Measurements from ENCODE around the gene RAB31. TPM values are rescaled to one million over a fixed set of nuclear protein-coding genes. Genes with fewer than 3 reads are reported as not detected.

Gene RAB31
- total and polyA plus RNA-seq, 2 of the 13 experiments (the other 11 are each of a cell fraction or from before 2014, with no cell fraction given): 1.1 to 1.7 TPM

GRCh38 chr18:9731380-9731779 is 23.3 kb downstream of the RAB31 start:
- BruUV-seq (replicated peaks): no TSS peak
- Histone ChIP-seq H3K27ac (ENCODE audit: extremely low read length, insufficient read depth, low read length) (no peak overlapping the region), H3K4me3 (replicated peaks in 1 of 3; ENCODE audit: insufficient read depth in 1 of 3, low read depth in 2 of 3, low read length in 3 of 3) (no peak overlapping the region), H3K79me2 (ENCODE audit: insufficient read depth, low read length) (no peaks in the 10 kb centered on the region), H4K20me1 (ENCODE audit: insufficient read depth, low read length) (no peaks in the 10 kb centered on the region), H3K27me3 (ENCODE audit: control insufficient read depth in 1 of 2, insufficient read depth in 2 of 2, low read length in 2 of 2) (no peaks in the 10 kb centered on the region; a peak in 1 of 5 replicates), H3K36me3 (replicated peaks in 1 of 2; ENCODE audit: control insufficient read depth in 1 of 2, insufficient read depth in 2 of 2, low read length in 2 of 2) (no peaks in the 10 kb centered on the region), H3K4me2 (ENCODE audit: low read depth, low read length) (no peak overlapping the region), H3K9ac (ENCODE audit: insufficient read depth, low read depth, low read length) (no peak overlapping the region), H2AFZ (ENCODE audit: low read length) (no peak overlapping the region), H3K9me3 (ENCODE audit: low read length) (no peaks in the 10 kb centered on the region), H3K4me1 (ENCODE audit: insufficient read depth, low read length) (peaks cover 24% of the 10 kb centered on the region)
- in situ Hi-C loops (cut with HindIII; ENCODE audit: extremely low pct_ligation_motif_present, low pct_unique_long_range_greater_than_20kb): no loop called here
- WGBS (ENCODE audit: low lambda C conversion rate): 64% methylated on average over 5 of the region's 5 CpGs
- TF ChIP-seq ZNF709 (CRISPR knock-in tag; IDR thresholded peaks at IDR 0.05) (no peak), ERF (CRISPR knock-in tag; IDR thresholded peaks at IDR 0.05) (no peak), LBX2 (CRISPR knock-in tag; IDR thresholded peaks at IDR 0.05; ENCODE audit: borderline replicate concordance) (no peak), ELF4 (CRISPR knock-in tag; IDR thresholded peaks at IDR 0.05; ENCODE audit: borderline replicate concordance) (no peak), ZNF777 (CRISPR knock-in tag; IDR thresholded peaks at IDR 0.05) (no peak), NFRKB (IDR thresholded peaks at IDR 0.05) (no peak), KLF13 (CRISPR knock-in tag; IDR thresholded peaks at IDR 0.05) (no peak)
- TF ChIP-seq, protein P1, sequence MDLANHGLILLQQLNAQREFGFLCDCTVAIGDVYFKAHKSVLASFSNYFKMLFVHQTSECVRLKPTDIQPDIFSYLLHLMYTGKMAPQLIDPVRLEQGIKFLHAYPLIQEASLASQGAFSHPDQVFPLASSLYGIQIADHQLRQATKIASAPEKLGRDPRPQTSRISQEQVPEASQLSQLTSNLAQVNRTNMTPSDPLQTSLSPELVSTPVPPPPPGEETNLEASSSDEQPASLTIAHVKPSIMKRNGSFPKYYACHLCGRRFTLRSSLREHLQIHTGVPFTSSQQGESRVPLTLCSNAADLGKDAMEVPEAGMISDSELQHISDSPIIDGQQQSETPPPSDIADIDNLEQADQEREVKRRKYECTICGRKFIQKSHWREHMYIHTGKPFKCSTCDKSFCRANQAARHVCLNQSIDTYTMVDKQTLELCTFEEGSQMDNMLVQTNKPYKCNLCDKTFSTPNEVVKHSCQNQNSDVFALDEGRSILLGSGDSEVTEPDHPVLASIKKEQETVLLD (CRISPR knock-in tag; IDR thresholded peaks at IDR 0.05; ENCODE audit: low read depth): no peak
- TF ChIP-seq, protein P2, sequence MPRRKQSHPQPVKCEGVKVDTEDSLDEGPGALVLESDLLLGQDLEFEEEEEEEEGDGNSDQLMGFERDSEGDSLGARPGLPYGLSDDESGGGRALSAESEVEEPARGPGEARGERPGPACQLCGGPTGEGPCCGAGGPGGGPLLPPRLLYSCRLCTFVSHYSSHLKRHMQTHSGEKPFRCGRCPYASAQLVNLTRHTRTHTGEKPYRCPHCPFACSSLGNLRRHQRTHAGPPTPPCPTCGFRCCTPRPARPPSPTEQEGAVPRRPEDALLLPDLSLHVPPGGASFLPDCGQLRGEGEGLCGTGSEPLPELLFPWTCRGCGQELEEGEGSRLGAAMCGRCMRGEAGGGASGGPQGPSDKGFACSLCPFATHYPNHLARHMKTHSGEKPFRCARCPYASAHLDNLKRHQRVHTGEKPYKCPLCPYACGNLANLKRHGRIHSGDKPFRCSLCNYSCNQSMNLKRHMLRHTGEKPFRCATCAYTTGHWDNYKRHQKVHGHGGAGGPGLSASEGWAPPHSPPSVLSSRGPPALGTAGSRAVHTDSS (CRISPR knock-in tag; conservative IDR thresholded peaks at IDR 0.05): no peak
- intact Hi-C loops (cut with micrococcal nuclease; ENCODE audit: unreplicated experiment): no loop called here
- ATAC-seq: no peak
- ChIA-PET POLR2A (no interaction called here), CTCF (ENCODE audit: low intra/inter-chr PET ratio, low total read pairs) (no interaction called here)
- no peak for DNase-seq (ENCODE audit: low spot score)
- FAIRE-seq: no peak
